Endothelial cell of hepatic sinusoid (primary cell): Measurements from ENCODE around the gene CXCL17.
"Not testable (repeated sequence)": the region's sequence is repeated elsewhere in the genome, so short reads cannot be mapped to it uniquely, and the experiment has no call there.

Source experiments
- in situ Hi-C: cut with HindIII; loops from 2 replicates; pipeline ENCODE4 v1.10.0; 2017; ENCODE audit warnings: low sequenced_read_pairs

CXCL17 gene

GRCh38 chr19:42466521-42467182, 23.9 kb upstream of the CXCL17 start:
- in situ Hi-C loops = no loop called here

- in situ Hi-C loops = no loop called here
Measured at GRCh38 chr19:42465827-42466280, 23.1 kb upstream of the CXCL17 start.

- in situ Hi-C loops = no loop called here
Measured at GRCh38 chr19:42461700-42462324, 19.1 kb upstream of the CXCL17 start.

- in situ Hi-C loops = not testable (repeated sequence)
Measured at GRCh38 chr19:42461231-42461630, 18.5 kb upstream of the CXCL17 start.

- in situ Hi-C loops = no loop called here
Measured at GRCh38 chr19:42459926-42460325, 17.2 kb upstream of the CXCL17 start.

- in situ Hi-C loops = no loop called here
Measured at GRCh38 chr19:42455621-42456081, 12.9 kb upstream of the CXCL17 start.

- in situ Hi-C loops = no loop called here
Measured at GRCh38 chr19:42455086-42455485, 12.3 kb upstream of the CXCL17 start.

- in situ Hi-C loops = no loop called here
Measured at GRCh38 chr19:42452590-42452989, 9.8 kb upstream of the CXCL17 start.

- in situ Hi-C loops = no loop called here
Measured at GRCh38 chr19:42450314-42450934, 7.7 kb upstream of the CXCL17 start.

GRCh38 chr19:42448306-42448705, 5.6 kb upstream of the CXCL17 start:
- in situ Hi-C loops = loop anchor here (25.0 kb wide), 1 partner anchor 311 kb away; the partner anchor contains the start of gene POU2F2

- in situ Hi-C loops = loop anchor here (25.0 kb wide), 1 partner anchor 309 kb away; the partner anchor contains the start of gene POU2F2
Measured at GRCh38 chr19:42445948-42446347, 3.2 kb upstream of the CXCL17 start.

- in situ Hi-C loops = loop anchor here (25.0 kb wide), 1 partner anchor 307 kb away; the partner anchor contains the start of gene POU2F2
Measured at GRCh38 chr19:42443944-42444398, 1.2 kb upstream of the CXCL17 start.

GRCh38 chr19:42441049-42441445, 1.7 kb downstream of the CXCL17 start:
- in situ Hi-C loops = loop anchor here (25.0 kb wide), 1 partner anchor 304 kb away; the partner anchor contains the start of gene POU2F2

- in situ Hi-C loops = loop anchor here (25.0 kb wide), 1 partner anchor 303 kb away; the partner anchor contains the start of gene POU2F2
Measured at GRCh38 chr19:42440357-42441048, 2.2 kb downstream of the CXCL17 start.

- in situ Hi-C loops = loop anchor here (25.0 kb wide), 1 partner anchor 299 kb away; the partner anchor contains the start of gene POU2F2
Measured at GRCh38 chr19:42436006-42436405, 6.7 kb downstream of the CXCL17 start.

GRCh38 chr19:42435316-42435715, 7.4 kb downstream of the CXCL17 start:
- in situ Hi-C loops = loop anchor here (25.0 kb wide), 1 partner anchor 298 kb away; the partner anchor contains the start of gene POU2F2

GRCh38 chr19:42433503-42434260, 9.1 kb downstream of the CXCL17 start:
- in situ Hi-C loops = loop anchor here (25.0 kb wide), 1 partner anchor 296 kb away; the partner anchor contains the start of gene POU2F2

GRCh38 chr19:42431486-42431885, 11.3 kb downstream of the CXCL17 start:
- in situ Hi-C loops = loop anchor here (25.0 kb wide), 1 partner anchor 294 kb away; the partner anchor contains the start of gene POU2F2

GRCh38 chr19:42428676-42429075, 14.1 kb downstream of the CXCL17 start:
- in situ Hi-C loops = loop anchor here (25.0 kb wide), 1 partner anchor 291 kb away; the partner anchor contains the start of gene POU2F2

- in situ Hi-C loops = loop anchor here (25.0 kb wide), 1 partner anchor 290 kb away; the partner anchor contains the start of gene POU2F2
Measured at GRCh38 chr19:42427313-42427712, 15.4 kb downstream of the CXCL17 start, which contains the start of gene LIPE. Gene LIPE (minus strand): TSS chr19:42427388. CDS start chr19:42427149, 239 bp downstream.
